ENCODE measurements around the gene THUMPD2.

- TF ChIP-seq, protein P1, sequence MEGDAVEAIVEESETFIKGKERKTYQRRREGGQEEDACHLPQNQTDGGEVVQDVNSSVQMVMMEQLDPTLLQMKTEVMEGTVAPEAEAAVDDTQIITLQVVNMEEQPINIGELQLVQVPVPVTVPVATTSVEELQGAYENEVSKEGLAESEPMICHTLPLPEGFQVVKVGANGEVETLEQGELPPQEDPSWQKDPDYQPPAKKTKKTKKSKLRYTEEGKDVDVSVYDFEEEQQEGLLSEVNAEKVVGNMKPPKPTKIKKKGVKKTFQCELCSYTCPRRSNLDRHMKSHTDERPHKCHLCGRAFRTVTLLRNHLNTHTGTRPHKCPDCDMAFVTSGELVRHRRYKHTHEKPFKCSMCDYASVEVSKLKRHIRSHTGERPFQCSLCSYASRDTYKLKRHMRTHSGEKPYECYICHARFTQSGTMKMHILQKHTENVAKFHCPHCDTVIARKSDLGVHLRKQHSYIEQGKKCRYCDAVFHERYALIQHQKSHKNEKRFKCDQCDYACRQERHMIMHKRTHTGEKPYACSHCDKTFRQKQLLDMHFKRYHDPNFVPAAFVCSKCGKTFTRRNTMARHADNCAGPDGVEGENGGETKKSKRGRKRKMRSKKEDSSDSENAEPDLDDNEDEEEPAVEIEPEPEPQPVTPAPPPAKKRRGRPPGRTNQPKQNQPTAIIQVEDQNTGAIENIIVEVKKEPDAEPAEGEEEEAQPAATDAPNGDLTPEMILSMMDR (IDR thresholded peaks at IDR 0.05), result no peak
- TF ChIP-seq POLR2A (IDR thresholded peaks at IDR 0.05), result no peak
These were observed 869 bp upstream of the THUMPD2 start for GRCh38 chr2:39779927-39780326.

Data from body of pancreas (tissue), 4 donors.